ENCODE data around the gene CHAD.
"Not testable (repeated sequence)": the region's sequence is repeated elsewhere in the genome, so short reads cannot be mapped to it uniquely, and the experiment has no call there.

Gene CHAD

GRCh38 chr17:50493744-50494143 lies 25.1 kb upstream of the CHAD start:
- DNase-seq: no peak

DNA sequence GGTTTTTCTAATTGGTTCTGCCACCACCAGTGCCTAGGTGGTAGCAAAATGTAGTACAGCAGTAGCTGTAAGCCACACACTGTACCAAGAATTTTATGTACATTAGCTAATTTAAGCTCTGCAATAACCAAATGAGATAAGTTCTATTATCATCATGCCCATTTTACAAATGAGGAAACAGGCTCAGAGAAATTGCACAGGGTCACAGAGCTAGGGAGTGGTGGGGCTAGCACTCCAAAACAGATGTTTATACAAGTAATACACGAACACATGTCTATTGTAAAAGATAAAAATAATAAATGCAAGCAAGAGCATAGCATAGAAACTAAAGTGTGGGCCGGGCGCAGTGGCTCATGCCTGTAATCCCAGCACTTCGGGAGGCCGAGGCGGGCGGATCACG lies 23.5 kb upstream of the CHAD start:
- no peak for DNase-seq

DNA sequence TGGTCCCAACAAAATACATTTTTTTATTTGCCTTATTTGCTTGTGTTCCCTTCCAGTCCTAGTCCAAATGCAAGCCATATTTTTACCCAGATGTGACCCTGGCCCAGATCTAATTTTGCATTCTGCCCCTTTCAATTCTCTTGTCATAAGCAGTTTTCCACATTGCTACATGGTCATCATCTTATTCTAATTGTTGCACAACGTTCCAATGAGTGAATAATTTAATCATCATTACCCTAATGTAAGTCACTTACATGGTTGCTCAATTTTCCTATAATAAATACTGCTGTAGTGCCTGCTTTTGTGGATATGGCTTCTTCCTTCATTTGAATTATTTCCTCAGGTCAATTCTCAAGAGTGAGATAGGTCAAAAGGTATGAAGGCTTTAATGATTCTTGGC lies 22.8 kb upstream of the CHAD start:
- DNase-seq: peak; percentile 43

GRCh38 chr17:50488880-50489279 lies 20.2 kb upstream of the CHAD start:
- DNase-seq: no peak

DNA sequence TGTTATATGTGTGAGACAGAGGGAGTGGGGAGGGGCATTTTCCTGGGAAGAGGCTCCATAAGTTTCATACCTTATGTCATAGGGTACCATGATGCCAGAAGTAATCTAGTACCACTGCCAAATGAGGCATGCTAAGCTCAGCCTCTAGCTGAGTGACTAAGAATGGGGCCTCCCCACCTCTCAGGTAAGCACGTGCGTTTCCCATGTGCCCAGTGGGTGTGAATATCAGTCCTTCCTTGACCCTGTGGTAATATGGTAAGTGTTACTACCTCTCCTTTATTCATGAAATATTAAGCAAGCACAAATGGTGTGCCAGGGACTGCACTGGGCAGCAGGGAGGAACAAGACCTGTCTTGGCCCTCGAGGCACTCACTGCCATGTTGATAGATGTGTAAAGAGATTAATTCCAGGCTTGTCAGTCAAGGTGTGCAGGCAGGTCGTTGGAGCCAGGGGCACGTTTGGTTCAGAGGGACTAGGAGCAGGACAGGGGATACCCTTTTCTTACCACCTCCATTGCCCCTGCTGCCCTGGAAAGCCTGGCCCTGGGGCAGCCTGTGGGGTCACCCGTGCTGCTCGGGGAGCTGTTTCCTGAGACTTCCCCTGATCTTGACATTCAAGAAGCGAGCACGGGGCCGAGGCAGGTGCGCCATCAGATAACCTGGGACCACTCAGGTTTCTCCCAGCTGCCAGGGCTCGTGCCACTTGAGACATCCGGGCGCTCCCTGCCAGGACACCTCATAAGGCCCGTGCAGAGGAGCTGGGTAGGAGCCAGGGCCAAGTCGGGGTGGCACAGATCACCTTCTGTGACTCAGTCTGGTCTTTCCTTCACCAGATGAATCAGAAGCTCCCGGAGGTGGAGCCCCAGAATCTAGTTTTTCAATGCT lies 18.8 kb upstream of the CHAD start:
- no peak for DNase-seq

DNA sequence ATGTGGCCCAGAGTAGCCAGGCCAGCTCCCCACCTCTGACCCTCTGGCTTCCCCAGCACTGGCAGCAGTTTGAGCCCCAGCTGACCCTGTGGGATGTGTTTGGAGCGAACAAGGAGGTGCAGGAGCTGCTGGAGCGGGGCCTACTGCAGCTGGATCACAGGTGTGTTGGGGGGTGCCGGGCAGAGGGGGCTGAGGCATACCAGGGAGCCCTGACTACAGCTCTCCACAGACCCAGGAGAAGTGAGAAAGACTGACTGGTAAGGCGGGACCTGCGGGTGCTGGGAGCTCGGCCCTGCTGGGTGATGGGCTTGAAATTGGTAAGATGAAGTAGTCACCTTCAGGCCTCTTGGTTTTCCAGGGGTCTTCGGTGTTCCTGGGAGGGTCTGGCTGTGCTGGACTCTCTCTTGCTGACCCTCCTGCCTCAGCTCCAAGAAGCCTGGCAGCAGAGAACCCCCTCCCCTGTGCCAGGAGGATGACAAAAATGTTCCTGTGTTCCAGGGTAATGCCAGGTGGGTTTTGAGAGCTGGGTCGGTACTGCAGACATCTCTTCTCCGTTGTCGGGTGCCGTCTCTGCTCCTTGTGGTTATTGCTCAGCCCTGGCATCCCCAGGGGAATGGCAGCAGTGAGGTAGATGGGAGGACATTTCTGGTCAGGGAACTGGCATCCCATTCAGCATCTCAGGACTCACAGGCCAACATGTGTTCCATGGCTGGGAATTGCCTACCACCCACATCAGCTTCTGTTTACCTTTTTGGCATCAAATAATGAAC lies 15.9 kb upstream of the CHAD start:
- no peak for DNase-seq

- DNase-seq: no peak
These were observed 14.6 kb upstream of the CHAD start for GRCh38 chr17:50483266-50483665.

GRCh38 chr17:50482516-50482915 lies 13.8 kb upstream of the CHAD start:
- DNase-seq: peak; percentile 92

DNA sequence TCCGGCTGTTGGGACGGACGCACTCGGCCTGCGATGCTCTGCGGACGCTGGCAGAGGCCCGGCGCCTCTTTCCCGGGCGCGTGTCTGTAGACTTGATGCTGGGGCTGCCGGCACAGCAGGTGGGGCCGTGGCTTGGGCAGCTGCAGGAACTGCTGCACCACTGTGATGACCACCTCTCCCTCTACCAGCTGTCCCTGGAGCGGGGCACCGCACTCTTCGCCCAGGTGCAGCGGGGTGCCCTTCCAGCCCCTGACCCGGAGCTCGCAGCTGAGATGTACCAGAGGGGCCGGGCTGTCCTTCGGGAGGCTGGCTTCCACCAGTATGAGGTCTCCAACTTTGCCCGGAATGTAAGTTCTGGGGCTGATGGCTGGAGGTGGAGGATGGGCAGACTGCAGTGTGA lies 13.4 kb upstream of the CHAD start:
- no peak for DNase-seq

DNA sequence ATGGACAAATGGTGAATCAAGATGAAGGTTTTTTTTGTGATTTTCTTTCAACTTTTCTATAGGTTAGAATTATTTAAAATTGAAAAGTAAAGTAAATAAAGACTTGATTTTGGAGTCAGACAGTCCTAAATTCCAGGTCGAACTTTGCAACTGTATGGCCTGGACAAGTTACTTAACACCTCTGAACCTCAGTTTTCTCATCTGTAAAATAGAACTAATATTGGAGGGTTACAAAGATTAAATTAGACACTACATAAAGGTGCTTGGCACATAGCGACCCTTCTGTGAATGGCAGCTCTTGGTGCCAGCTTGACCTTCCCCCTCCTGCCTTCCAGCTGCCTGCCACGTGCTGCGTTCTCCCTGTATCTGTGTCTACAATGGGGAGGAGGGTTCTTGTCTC lies 13.0 kb upstream of the CHAD start:
- no peak for DNase-seq

DNA sequence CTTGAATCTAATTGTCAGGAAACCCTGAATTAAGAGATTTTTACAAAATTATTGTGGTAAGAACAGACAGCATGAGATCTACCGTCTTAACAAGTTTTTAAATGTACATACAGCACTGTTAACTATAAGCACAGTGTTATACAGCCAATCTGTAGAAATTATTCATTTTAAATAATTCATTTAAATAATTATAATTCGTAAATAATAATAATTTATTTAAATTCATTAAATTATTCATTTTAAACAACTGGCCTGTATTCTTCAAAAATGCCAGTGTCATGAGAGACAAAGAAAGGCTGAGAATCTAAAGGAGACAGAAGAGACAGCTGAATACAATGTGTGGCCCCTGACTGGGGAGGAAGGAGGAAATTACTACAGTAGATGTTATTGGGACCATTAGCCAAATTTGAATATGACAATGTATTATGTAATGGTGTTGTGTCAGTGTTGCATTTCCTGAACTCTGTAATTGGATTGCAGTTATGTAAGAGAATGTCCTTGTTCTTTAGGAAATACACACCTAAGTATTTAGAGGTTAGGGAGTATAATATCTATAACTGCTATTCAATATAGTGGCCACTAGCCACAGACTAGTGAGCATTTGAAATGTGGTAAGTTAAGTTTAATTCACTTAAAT lies 12.3 kb upstream of the CHAD start:
- DNase-seq: peak; percentile 84

DNA sequence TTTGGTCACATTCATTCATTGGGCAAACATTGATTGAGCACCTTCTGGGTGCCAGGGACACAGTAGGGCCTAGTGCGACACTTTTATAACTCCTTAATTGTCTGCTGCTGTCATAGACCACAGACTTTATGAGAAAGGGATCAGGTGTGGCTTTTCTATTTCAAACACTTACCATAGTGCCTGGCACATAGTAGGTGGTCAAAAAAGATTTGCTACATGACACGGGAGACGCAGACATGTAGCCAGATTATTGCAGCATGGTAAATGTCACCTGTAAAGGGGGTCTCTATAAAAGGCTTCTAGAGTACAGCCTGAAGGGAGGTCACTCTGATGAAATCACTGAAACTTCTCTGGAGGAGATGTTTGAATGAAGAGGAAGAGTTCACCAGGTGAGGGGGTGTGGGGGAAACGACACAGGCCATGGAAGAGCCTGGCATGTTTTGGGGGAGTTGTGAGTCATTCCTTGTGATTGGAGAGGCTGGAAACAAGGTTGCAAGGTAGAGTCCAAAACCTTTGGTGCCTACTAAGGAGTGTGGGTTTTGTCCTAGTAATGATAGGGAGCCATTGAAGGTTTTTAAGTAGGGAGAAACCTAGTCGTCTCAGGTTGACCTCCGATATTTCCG lies 11.6 kb upstream of the CHAD start:
- no peak for DNase-seq

GRCh38 chr17:50479522-50480141 lies 11.0 kb upstream of the CHAD start:
- DNase-seq: peak; percentile 76

- peak; percentile 87 for DNase-seq
These were observed 10.0 kb upstream of the CHAD start, which contains the start of gene RSAD1 for GRCh38 chr17:50478391-50479381. Gene RSAD1, plus strand, starts transcription at chr17:50478860. Its CDS starts 25 bp downstream, at chr17:50478885.

GRCh38 chr17:50477976-50478375 lies 9.3 kb upstream of the CHAD start:
- no peak for DNase-seq

GRCh38 chr17:50476545-50477315 lies 8.1 kb upstream of the CHAD start:
- no peak for DNase-seq

DNA sequence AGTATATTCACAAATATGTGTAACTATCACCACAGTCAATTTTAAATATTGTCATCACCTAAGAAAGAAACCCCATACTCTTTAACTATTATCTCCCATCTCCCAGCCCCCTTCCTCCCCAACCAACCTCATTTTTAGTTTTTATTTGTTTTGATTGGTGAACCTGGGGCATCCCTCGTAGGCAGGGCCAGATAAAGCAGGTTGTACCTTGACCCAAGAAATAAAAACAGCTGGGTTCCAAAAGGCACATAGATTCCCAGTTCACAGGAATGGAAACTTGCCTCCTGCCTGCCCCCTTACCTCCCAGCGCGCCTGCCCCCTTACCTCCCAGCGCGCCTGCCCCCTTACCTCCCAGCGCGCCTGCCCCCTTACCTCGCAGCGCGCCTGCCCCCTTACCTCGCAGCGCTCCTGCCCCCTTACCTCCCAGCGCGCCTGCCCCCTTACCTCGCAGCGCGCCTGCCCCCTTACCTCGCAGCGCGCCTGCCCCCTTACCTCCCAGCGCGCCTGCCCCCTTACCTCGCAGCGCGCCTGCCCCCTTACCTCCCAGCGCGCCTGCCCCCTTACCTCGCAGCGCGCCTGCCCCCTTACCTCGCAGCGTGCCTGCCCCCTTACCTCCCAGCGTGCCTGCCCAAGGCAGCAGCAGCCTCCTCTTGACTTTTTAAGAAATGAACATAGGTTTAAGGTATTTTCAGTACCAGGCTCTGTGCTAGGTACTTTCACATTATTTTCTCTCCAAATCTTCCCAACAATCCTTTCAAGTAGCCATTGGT lies 7.3 kb upstream of the CHAD start:
- DNase-seq: not testable (repeated sequence)

DNA sequence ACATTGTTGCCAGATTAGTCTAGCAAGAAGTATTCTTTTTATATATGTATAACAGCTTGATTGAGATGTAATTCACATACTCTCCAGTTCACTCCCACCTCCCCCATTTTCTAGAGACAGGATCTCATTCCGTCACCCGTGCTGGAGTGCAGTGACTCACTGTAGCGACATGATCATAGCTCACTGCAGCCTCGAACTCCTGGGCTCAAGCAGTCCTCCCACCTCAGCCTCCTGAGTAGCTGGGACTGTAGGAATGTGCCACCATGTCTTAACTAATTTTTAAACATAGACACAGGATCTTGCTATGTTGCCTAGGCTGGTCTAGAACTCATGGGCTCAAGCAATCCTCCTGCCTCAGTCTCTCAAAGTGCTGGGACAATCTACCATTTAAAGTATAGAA lies 6.7 kb upstream of the CHAD start:
- no peak for DNase-seq

DNA sequence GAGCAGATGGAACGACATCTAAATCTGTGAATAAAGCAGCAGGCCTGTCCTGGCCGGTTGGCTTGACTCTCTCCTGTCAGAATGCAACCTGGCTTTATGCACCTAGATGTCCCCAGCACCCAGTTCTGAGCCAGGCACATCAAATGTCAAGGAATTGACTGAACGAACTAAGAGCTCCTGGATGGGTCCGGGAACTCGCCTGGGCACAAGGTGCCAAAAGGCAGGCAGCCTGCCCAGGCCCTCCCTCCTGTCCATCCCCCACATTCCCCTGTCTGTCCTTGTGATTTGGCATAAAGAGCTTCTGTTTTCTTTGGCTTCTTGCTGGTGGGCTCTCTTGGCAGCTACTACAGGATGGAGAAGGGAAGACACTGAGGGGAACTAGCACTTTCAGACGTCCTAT lies 5.8 kb upstream of the CHAD start:
- DNase-seq: no peak

DNA sequence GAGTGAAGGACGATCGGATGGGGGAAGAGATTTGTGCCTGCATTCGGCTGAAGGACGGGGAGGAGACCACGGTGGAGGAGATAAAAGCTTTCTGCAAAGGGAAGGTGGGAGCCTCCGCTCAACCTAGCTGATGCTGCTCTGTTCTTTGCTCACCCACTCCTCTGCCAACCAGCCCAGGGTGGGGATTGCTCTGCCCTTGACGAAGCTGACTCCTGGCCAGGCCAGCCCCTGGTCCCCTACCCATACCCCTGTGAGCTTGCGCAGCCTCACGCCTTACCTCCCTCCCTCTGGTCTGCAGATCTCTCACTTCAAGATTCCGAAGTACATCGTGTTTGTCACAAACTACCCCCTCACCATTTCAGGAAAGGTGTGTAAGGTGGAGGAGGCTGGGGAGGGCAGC lies 5.2 kb upstream of the CHAD start:
- DNase-seq: no peak

All from inflammatory macrophage treated with lipopolysaccharide for 4 hours (primary cell).